ENCODE measurements around the gene RFESD. TPM values are rescaled to one million over a fixed set of nuclear protein-coding genes. Genes with fewer than 3 reads are reported as not detected.

RFESD gene
- total and polyA plus RNA-seq, 10 of the 15 experiments (the other 5 are each of a cell fraction or from before 2014, with no cell fraction given): 1.9 to 14.7 (median 4.9) TPM

DNA sequence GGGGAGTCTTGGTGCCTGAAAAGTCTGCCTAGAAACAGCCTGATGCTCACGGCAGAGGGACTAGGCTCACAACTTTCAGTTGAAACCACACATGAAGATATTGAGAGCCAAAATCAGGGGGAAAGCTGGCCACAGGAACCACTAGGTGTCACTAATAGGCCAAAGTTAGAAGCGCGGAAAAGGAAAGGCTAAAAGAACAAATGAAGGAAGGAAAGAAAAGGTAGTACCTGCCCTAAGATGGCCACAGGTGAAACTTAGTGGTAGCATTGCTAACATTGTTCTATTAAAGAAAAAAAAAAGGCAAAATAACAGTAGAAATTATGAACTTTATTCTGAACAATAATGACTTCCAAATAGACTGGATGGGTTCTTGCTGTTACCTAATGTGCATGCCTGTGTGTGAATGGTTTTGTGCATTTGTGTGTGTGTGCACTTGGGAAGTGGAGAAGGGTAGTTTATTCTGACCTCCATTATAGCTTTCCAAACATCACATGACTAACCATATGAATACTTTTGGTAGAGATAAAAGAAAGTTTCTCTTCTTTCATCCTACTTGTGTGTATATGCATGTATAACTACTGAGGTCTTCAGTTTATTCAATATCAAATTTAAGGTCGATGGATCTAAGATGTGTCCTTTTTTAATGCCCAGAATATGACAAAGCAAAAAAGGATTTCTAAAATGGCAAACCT, 2.1 kb upstream of the RFESD start:
- in situ Hi-C loops (cut with MboI): no loop called here
- TF ChIP-seq, protein P1, sequence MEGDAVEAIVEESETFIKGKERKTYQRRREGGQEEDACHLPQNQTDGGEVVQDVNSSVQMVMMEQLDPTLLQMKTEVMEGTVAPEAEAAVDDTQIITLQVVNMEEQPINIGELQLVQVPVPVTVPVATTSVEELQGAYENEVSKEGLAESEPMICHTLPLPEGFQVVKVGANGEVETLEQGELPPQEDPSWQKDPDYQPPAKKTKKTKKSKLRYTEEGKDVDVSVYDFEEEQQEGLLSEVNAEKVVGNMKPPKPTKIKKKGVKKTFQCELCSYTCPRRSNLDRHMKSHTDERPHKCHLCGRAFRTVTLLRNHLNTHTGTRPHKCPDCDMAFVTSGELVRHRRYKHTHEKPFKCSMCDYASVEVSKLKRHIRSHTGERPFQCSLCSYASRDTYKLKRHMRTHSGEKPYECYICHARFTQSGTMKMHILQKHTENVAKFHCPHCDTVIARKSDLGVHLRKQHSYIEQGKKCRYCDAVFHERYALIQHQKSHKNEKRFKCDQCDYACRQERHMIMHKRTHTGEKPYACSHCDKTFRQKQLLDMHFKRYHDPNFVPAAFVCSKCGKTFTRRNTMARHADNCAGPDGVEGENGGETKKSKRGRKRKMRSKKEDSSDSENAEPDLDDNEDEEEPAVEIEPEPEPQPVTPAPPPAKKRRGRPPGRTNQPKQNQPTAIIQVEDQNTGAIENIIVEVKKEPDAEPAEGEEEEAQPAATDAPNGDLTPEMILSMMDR (IDR thresholded peaks at IDR 0.05 in 2 of 3, conservative IDR thresholded peaks at IDR 0.05 in 1 of 3; ENCODE audit: control insufficient read depth in 2 of 3, extremely low read depth in 1 of 3, insufficient read depth in 1 of 3, low read depth in 3 of 3, low read length in 3 of 3): peak; percentile 66 to 86 (median 86)
- TF ChIP-seq SMC3 (IDR thresholded peaks at IDR 0.05; ENCODE audit: borderline replicate concordance, low read length) (peak; percentile 58; the same call in 1 of the 2 replicates), KAT2A (conservative IDR thresholded peaks at IDR 0.05; ENCODE audit: control insufficient read depth, low read depth, low read length) (no peak), ZNF24 (IDR thresholded peaks at IDR 0.05) (peak; percentile 95), IKZF1 (conservative IDR thresholded peaks at IDR 0.05) (0 out of 2 replicates have a peak, but pooled peaks have one; percentile 12), CBX5 (IDR thresholded peaks at IDR 0.05; ENCODE audit: low read depth) (no peak), POU2F2 (IDR thresholded peaks at IDR 0.05; ENCODE audit: borderline replicate concordance, low read depth, low read length) (0 out of 3 replicates have a peak, but pooled peaks have one; percentile 36), MYB (IDR thresholded peaks at IDR 0.05; ENCODE audit: borderline replicate concordance, low read depth, low read length) (no peak), IKZF2 (IDR thresholded peaks at IDR 0.05) (peak; percentile 44 to 45; a peak in 2 of 4 replicates), NBN (IDR thresholded peaks at IDR 0.05) (peak; percentile 74; the same call in 1 of the 2 replicates), MTA3 (IDR thresholded peaks at IDR 0.05; ENCODE audit: borderline replicate concordance, low read length) (no peak), RAD21 (IDR thresholded peaks at IDR 0.05; ENCODE audit: insufficient read depth, low read depth, low read length) (peak; percentile 87), BRCA1 (IDR thresholded peaks at IDR 0.05; ENCODE audit: low read depth, low read length) (no peak)
- TF ChIP-seq, protein P2, sequence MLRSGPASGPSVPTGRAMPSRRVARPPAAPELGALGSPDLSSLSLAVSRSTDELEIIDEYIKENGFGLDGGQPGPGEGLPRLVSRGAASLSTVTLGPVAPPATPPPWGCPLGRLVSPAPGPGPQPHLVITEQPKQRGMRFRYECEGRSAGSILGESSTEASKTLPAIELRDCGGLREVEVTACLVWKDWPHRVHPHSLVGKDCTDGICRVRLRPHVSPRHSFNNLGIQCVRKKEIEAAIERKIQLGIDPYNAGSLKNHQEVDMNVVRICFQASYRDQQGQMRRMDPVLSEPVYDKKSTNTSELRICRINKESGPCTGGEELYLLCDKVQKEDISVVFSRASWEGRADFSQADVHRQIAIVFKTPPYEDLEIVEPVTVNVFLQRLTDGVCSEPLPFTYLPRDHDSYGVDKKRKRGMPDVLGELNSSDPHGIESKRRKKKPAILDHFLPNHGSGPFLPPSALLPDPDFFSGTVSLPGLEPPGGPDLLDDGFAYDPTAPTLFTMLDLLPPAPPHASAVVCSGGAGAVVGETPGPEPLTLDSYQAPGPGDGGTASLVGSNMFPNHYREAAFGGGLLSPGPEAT (IDR thresholded peaks at IDR 0.05; ENCODE audit: low read depth): peak; percentile 48; the same call in 1 of the 2 replicates
- TF ChIP-seq, protein P3, sequence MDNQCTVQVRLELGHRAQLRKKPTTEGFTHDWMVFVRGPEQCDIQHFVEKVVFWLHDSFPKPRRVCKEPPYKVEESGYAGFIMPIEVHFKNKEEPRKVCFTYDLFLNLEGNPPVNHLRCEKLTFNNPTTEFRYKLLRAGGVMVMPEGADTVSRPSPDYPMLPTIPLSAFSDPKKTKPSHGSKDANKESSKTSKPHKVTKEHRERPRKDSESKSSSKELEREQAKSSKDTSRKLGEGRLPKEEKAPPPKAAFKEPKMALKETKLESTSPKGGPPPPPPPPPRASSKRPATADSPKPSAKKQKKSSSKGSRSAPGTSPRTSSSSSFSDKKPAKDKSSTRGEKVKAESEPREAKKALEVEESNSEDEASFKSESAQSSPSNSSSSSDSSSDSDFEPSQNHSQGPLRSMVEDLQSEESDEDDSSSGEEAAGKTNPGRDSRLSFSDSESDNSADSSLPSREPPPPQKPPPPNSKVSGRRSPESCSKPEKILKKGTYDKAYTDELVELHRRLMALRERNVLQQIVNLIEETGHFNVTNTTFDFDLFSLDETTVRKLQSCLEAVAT (IDR thresholded peaks at IDR 0.05): peak; percentile 62

More for the DNA sequence above, 2.1 kb upstream of the RFESD start:
- intact Hi-C loops (cut with micrococcal nuclease; ENCODE audit: unreplicated experiment): loop anchor here (1.0 to 10.0 kb wide), 5 partner anchors 137 to 690 kb away; no protein-coding TSS in a partner anchor
- CTCF ChIA-PET: interaction anchor here (0.6 to 8.5 kb wide), 36 partner anchors 10 to 696 kb away, joined by 3 to 206 read pairs (median 4); no protein-coding TSS in a partner anchor
- Histone ChIP-seq H3K9me3 (replicated peaks; ENCODE audit: control insufficient read depth, insufficient read depth, low read length) (no peaks in the 10 kb centered on the region), H3K4me3 (no peak overlapping the region), H3K36me3 (ENCODE audit: control insufficient read depth in 2 of 2, insufficient read depth in 2 of 2, low read length in 1 of 2) (no peaks in the 10 kb centered on the region), H3K4me1 (ENCODE audit: control insufficient read depth, insufficient read depth, low read length) (peaks cover 5% of the 10 kb centered on the region), H3K79me2 (ENCODE audit: control insufficient read depth, insufficient read depth, low read length) (no peaks in the 10 kb centered on the region), H3K27me3 (replicated peaks in 1 of 2; ENCODE audit: control insufficient read depth in 2 of 2, insufficient read depth in 2 of 2, low read length in 1 of 2) (no peaks in the 10 kb centered on the region), H2AFZ (ENCODE audit: control insufficient read depth, low read depth, low read length) (peak overlapping the region; percentile 90), H4K20me1 (ENCODE audit: control insufficient read depth, insufficient read depth) (no peaks in the 10 kb centered on the region), H3K27ac (ENCODE audit: control insufficient read depth, insufficient read depth) (peak overlapping the region; percentile 40; the same call in 1 of the 2 replicates), H3K9ac (ENCODE audit: control insufficient read depth, insufficient read depth, low read length) (no peak overlapping the region), H3K4me2 (ENCODE audit: control insufficient read depth, insufficient read depth) (peak overlapping the region; percentile 34)
- ATAC-seq (peak; percentile 52), DNase-seq (ENCODE audit: low read depth, low spot score) (peak; percentile 56), FAIRE-seq (peak; percentile 23)
- WGBS (ENCODE audit: insufficient coverage, insufficient replicate concordance, low lambda C conversion rate, missing lambda C conversion rate): 22% methylated on average over 4 of the region's 4 CpGs
- SMC1A ChIA-PET (ENCODE audit: uncharacterized antibody, unreplicated experiment): interaction anchor here (0.7 to 7.6 kb wide), 26 partner anchors 10 to 875 kb away, joined by 3 to 168 read pairs (median 4); no protein-coding TSS in a partner anchor
- RAD21 ChIA-PET (ENCODE audit: unreplicated experiment): interaction anchor here (0.6 to 7.4 kb wide), 14 partner anchors 13 to 233 kb away, joined by 3 to 98 read pairs (median 4); partner anchors contain the start of gene GLRX
- BruUV-seq (replicated peaks): no TSS peak
- POLR2A ChIA-PET: interaction anchor here (1.0 to 1.4 kb wide), 3 partner anchors 20 to 205 kb away, joined by 3 read pairs; no protein-coding TSS in a partner anchor

All from GM12878 (cell line).